HFFc6 (cell line): ENCODE measurements around the gene BRAF. TPM values are rescaled to one million over a fixed set of nuclear protein-coding genes. Genes with fewer than 3 reads are reported as not detected.
"Not testable (repeated sequence)": the region's sequence is repeated elsewhere in the genome, so short reads cannot be mapped to it uniquely, and the experiment has no call there.

Experiments used
- DNase-seq: peaks from one replicate; pipeline ENCODE4 v3.0.0-alpha.2; 2018
- H3K27ac Mint-ChIP-seq: 2 replicates; pipeline ENCODE4 v1.8.0; 2020; ENCODE audit warnings: mild to moderate bottlenecking, mixed read lengths
- H3K27me3 Mint-ChIP-seq: 2 replicates; pipeline ENCODE4 v1.8.0; 2021; ENCODE audit warnings: mild to moderate bottlenecking, moderate library complexity, mixed read lengths; ENCODE audit not compliant: insufficient read depth
- H3K36me3 Mint-ChIP-seq: 2 replicates; pipeline ENCODE4 v1.8.0; 2021; ENCODE audit warnings: low read depth, mixed read lengths
- H3K4me1 Mint-ChIP-seq: 2 replicates; pipeline ENCODE4 v1.8.0; 2020; ENCODE audit warnings: low read depth, mixed read lengths
- H3K4me3 Mint-ChIP-seq: 2 replicates; pipeline ENCODE4 v1.8.0; 2020; ENCODE audit warnings: mild to moderate bottlenecking, moderate library complexity, mixed read lengths
- H3K9me3 Mint-ChIP-seq: 2 replicates; pipeline ENCODE4 v1.8.0; 2020; ENCODE audit warnings: mild to moderate bottlenecking, mixed read lengths
- total RNA-seq, 6 experiments: library from RNA; stranded (reverse); fragmentation: NEBNext Ultra II Directional; extraction: Animal tissue kit (Norgen Biotek cat#: 25700); gene quantifications; 2 replicates in 1 of 6; 3 replicates in 5 of 6; pipeline ENCODE4 v1.2.3, GENCODE V29; 2021
- TF ChIP-seq, protein P1 (sequence below): fragments of 200-600 bp; sonication (generic); IDR thresholded peaks from 2 replicates; pipeline ENCODE4 v1.5.0; 2021; ENCODE audit warnings: antibody characterized with exemption, mild to moderate bottlenecking

BRAF gene
- total RNA-seq, 6 experiments from 2014 or later, result 20.3 to 24.2 (median 22.8) TPM

DNA sequence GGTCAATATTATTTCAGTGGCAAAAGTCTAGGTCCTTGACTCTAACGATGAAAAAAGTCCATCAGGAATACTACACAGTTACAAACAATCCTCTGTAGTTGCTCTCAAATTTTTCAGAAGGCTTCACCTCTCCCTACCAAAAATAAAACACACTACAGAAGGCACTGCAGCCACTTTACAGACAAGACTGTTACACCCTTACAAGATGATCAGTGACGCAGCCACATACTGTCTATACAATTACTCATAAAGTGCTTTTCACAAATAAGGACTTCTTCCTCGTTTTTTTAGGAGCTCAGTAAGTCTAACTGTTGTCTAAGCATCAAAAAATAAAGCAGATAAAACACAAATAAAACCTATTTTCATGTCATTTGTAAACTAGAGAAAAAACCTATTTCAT, 201.2 kb downstream of the BRAF start:
- Mint-ChIP-seq H3K9me3 (no peaks in the 10 kb centered on the region), H3K4me3 (no peak overlapping the region), H3K27me3 (no peaks in the 10 kb centered on the region), H3K27ac (no peak overlapping the region), H3K36me3 (no peaks in the 10 kb centered on the region), H3K4me1 (peaks cover 25% of the 10 kb centered on the region)
- TF ChIP-seq, protein P1, sequence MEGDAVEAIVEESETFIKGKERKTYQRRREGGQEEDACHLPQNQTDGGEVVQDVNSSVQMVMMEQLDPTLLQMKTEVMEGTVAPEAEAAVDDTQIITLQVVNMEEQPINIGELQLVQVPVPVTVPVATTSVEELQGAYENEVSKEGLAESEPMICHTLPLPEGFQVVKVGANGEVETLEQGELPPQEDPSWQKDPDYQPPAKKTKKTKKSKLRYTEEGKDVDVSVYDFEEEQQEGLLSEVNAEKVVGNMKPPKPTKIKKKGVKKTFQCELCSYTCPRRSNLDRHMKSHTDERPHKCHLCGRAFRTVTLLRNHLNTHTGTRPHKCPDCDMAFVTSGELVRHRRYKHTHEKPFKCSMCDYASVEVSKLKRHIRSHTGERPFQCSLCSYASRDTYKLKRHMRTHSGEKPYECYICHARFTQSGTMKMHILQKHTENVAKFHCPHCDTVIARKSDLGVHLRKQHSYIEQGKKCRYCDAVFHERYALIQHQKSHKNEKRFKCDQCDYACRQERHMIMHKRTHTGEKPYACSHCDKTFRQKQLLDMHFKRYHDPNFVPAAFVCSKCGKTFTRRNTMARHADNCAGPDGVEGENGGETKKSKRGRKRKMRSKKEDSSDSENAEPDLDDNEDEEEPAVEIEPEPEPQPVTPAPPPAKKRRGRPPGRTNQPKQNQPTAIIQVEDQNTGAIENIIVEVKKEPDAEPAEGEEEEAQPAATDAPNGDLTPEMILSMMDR, result no peak
- no peak for DNase-seq

DNA sequence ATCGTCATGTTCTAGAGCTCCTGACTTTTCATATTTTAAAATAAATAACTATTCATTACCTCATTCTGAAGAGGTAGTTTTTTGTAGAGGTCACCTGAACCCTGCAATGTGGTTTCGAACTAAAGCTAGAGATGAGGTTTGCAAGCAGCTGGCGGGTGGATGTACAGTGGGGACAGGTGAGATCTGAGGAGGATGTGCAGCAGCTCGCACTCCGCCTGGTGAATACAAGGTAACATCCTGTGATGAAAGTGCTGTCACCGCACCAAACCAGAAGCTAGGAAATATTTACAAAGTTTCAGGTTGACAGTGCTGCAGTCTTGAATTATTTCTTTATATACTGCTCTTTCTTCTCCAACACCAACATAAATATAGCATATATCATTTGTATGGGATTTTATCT, 201.7 kb downstream of the BRAF start:
- H3K36me3 Mint-ChIP-seq, result no peaks in the 10 kb centered on the region
- H3K4me1 Mint-ChIP-seq, result peaks cover 19% of the 10 kb centered on the region
- no peaks in the 10 kb centered on the region for H3K9me3 Mint-ChIP-seq
- H3K4me3 Mint-ChIP-seq, result no peak overlapping the region
- TF ChIP-seq, protein P1, result no peak
- H3K27me3 Mint-ChIP-seq, result no peaks in the 10 kb centered on the region
- H3K27ac Mint-ChIP-seq, result no peak overlapping the region
- DNase-seq, result no peak

DNA sequence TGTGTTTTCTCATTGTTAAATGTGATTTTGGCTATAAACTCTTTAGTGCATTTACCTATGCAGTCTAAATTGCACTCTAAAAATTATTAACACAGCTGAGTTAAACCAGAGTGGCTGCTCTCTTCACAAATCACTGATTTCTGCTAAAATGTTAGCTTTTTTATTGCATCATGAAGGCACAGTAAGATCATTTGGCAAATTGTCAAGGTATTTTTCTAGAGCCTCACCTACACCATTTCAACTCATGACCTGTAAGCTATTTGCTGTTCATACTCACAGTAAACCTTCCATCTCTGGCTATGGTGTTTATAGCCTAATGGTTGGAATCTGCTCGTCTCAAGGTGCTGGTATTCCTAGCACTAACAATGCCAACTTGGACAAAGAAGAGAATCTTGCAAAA, 202.5 kb downstream of the BRAF start:
- Mint-ChIP-seq H3K9me3 (no peaks in the 10 kb centered on the region), H3K36me3 (no peaks in the 10 kb centered on the region), H3K4me3 (no peak overlapping the region), H3K4me1 (peaks cover 12% of the 10 kb centered on the region), H3K27me3 (no peaks in the 10 kb centered on the region), H3K27ac (no peak overlapping the region)
- DNase-seq, result no peak
- TF ChIP-seq, protein P1, result no peak

DNA sequence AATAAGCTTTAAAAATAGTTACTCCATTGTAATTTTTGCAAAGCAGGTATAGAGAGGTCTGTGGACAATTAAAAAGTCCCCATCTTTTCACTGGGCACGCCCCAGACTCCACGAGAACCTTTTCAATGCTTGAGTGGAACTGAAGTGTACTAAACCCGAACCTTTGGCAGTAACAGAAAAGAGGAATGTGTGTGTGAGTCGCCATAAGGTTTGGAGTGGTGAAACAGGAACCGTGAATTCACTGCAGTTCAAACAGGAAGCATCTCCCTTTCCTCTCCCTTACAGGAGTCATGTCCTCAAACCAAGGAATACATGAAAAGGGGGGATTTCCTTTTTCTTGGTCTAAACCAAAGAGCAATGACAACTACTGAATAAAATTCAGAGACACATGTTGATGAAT, 205.0 kb downstream of the BRAF start:
- no peak for DNase-seq
- TF ChIP-seq, protein P1, result no peak
- Mint-ChIP-seq H3K36me3 (peaks cover 1% of the 10 kb centered on the region; the same call in 1 of the 2 replicates), H3K9me3 (no peaks in the 10 kb centered on the region), H3K4me1 (peaks cover 12% of the 10 kb centered on the region), H3K27ac (no peak overlapping the region), H3K27me3 (no peaks in the 10 kb centered on the region), H3K4me3 (no peak overlapping the region)

DNA sequence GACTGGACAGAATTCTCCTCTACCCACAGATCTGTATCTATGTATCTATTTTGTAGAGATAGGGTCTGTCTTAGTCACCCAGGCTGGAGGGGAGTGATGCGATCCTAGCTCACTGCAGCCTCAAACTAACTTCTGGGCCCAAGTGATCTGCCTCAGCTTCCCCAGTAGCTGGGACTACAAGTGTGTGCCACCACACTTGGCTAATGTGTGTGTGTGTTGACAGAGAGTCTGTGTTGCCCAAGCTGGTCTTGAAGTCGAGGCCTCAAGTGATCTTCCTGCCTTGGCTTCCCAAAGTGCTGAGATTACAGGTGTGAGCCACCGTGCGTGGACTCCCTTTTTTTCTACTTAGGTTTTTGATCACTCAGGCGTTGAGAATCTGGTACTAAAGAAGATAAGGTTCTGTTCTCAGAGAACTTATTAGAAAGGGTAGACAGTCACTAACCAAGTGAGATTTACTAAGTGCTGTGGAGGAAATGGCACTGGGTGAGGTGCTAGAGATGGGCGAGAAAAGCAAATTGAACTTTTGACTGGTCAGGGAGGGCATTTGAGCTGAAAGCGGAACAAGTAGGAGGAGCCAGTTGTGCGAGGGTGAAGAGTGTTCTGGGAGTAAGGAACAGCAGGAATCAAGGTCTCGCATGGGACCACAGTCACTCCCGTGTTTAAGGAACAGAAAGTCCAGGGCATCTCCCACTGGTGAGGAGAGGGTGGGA, 210.2 kb downstream of the BRAF start:
- DNase-seq, result no peak
- TF ChIP-seq, protein P1, result no peak
- peaks cover 23% of the 10 kb centered on the region for H3K36me3 Mint-ChIP-seq
- H3K9me3 Mint-ChIP-seq, result no peaks in the 10 kb centered on the region
- no peak overlapping the region for H3K4me3 Mint-ChIP-seq
- no peak overlapping the region for H3K27ac Mint-ChIP-seq
- H3K27me3 Mint-ChIP-seq, result no peaks in the 10 kb centered on the region
- H3K4me1 Mint-ChIP-seq, result peaks cover 4% of the 10 kb centered on the region

DNA sequence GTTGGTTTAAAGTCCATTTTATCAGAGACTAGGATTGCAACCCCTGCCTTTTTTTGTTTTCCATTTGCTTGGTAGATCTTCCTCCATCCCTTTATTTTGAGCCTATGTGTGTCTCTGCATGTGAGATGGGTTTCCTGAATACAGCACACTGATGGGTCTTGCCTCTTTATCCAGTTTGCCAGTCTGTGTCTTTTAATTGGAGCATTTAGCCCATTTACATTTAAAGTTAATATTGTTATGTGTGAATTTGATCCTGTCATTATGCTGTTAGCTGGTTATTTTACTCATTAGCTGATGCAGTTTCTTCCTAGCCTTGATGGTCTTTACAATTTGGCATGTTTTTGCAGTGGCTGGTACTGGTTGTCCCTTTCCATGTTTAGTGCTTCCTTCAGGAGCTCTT, 212.3 kb downstream of the BRAF start:
- not testable (repeated sequence) for H3K4me3 Mint-ChIP-seq, DNase-seq, H3K9me3 Mint-ChIP-seq, H3K27me3 Mint-ChIP-seq, H3K4me1 Mint-ChIP-seq, H3K27ac Mint-ChIP-seq
- H3K36me3 Mint-ChIP-seq, result peaks cover 27% of the 10 kb centered on the region

DNA sequence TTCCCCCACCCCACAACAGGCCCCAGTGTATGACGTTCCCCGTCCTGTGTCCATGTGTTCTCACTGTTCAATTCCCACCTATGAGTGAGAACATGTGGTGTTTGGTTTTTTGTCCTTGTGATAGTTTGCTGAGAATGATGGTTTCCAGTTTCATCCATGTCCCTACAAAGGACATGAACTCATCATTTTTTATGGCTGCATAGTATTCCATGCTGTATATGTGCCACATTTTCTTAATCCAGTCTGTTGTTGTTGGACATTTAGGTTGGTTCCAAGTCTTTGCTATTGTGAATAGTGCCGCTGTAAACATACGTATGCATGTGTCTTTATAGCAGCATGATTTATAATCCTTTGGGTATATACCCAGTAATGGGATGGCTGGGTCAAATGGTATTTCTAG, 216.0 kb downstream of the BRAF start:
- H3K27me3 Mint-ChIP-seq, H3K4me1 Mint-ChIP-seq: not testable (repeated sequence)

More for the DNA sequence above, 216.0 kb downstream of the BRAF start:
- not testable (repeated sequence) for H3K4me3 Mint-ChIP-seq, DNase-seq, H3K9me3 Mint-ChIP-seq, H3K27ac Mint-ChIP-seq
- peaks cover 38% of the 10 kb centered on the region for H3K36me3 Mint-ChIP-seq
